AG09319 (cell line): Measurements from ENCODE around the gene KIAA0232.

Source experiments
- DNase-seq: peaks from one replicate; pipeline ENCODE4 v3.0.0-alpha.2; 2010; ENCODE audit warnings: low read depth; ENCODE audit errors: extremely low read depth
- TF ChIP-seq, protein P1 (sequence below): IDR thresholded peaks from 2 replicates; pipeline ENCODE4 v1.5.1; 2011; ENCODE audit warnings: low read depth, mild to moderate bottlenecking, inconsistent platforms, low read length, moderate library complexity

KIAA0232 gene

DNA sequence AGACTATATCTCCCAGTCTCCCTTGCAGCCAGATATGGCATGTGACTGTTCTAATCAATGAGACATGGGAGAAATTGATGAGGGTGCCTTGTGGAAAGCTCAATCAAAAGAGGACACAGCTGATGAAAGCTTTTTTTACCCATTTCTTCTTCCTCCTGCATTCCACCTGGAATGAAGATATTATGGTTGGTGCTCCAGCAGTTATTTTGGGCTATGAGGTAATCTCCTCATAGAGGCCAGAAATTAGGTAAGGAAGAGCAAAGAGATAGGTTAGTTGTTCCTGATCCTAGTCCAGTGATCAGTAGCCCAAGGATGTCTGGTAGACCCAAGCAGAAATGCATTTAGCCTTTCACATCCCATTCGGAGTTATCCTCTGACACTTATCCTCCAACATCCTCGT lies 16.8 kb upstream of the KIAA0232 start:
- no peak for DNase-seq
- TF ChIP-seq, protein P1, sequence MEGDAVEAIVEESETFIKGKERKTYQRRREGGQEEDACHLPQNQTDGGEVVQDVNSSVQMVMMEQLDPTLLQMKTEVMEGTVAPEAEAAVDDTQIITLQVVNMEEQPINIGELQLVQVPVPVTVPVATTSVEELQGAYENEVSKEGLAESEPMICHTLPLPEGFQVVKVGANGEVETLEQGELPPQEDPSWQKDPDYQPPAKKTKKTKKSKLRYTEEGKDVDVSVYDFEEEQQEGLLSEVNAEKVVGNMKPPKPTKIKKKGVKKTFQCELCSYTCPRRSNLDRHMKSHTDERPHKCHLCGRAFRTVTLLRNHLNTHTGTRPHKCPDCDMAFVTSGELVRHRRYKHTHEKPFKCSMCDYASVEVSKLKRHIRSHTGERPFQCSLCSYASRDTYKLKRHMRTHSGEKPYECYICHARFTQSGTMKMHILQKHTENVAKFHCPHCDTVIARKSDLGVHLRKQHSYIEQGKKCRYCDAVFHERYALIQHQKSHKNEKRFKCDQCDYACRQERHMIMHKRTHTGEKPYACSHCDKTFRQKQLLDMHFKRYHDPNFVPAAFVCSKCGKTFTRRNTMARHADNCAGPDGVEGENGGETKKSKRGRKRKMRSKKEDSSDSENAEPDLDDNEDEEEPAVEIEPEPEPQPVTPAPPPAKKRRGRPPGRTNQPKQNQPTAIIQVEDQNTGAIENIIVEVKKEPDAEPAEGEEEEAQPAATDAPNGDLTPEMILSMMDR = no peak

DNA sequence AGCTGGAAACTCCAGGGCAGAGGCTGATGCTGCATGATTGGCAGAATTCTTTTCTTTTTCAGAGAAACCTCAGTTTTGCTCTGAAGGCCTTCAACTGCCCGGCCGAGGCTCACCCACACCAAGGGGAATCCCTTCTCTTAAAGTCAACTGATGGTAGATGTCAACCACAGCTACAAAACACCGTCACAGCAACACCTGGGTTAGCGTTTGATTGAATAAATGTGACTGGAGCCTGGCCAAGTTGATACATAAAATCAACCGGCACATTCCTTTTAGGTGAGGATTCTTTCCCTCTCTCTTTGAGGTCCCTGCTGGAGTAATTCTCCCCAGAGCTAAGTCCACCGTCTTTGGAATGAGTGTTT lies 15.2 kb upstream of the KIAA0232 start:
- DNase-seq = no peak
- TF ChIP-seq, protein P1 = no peak

DNA sequence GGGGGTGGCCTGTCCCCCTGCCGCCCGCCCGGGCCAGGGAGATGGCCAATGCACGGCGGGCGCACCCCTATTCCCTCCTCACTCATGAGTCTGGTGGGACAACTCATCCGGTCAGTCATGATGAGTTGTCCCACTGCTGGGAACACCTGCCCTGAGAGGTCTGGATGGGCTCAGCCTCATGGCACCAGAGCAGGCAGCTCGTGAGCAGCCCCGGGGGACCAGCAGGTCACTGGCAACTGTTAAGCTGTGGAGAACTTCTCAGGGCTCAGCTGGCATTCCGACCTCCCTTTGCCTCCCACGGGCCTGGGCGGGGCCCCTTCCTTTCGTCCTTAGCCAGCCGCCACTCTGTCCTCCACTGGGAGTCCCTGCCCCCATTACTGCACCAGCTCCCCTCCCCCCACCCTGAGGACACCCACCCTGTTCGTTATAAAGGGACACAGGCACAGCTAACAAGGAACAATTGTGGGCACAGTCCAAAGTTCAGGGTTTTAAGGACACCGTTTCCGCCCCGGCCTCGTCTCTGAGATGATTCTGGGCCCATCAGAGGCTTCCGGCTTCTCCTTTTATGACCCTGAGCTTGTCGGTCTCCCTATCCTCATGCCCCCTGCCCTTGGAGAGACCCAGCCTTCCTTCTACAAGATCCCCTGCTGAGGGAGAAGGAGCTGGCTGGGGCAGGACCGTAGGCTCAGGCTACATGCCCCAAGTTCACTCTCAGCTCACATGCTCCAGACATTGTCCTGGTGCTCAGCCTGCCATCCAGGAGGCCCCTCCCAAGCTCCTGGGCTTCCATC lies 14.6 kb upstream of the KIAA0232 start:
- TF ChIP-seq, protein P1 = no peak
- DNase-seq = no peak

DNA sequence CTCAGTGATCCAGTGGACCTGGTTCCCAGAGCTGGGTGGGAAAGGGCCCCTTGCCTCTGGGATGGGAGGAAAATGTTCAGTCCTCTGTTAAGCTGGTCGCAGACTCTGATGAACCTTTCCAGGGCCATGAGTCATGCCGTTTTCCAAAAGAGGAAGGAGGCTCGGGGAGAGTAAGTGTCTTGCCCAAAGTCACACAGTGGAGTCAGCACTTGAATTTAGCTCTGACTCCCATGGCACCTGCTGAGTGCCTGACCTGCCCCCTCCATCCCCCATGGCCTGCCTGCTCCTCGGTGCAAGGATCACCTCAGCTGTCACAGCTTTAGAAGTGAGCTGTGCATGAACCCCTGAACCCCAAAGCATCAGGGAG lies 14.0 kb upstream of the KIAA0232 start:
- no peak for DNase-seq
- TF ChIP-seq, protein P1 = no peak

DNA sequence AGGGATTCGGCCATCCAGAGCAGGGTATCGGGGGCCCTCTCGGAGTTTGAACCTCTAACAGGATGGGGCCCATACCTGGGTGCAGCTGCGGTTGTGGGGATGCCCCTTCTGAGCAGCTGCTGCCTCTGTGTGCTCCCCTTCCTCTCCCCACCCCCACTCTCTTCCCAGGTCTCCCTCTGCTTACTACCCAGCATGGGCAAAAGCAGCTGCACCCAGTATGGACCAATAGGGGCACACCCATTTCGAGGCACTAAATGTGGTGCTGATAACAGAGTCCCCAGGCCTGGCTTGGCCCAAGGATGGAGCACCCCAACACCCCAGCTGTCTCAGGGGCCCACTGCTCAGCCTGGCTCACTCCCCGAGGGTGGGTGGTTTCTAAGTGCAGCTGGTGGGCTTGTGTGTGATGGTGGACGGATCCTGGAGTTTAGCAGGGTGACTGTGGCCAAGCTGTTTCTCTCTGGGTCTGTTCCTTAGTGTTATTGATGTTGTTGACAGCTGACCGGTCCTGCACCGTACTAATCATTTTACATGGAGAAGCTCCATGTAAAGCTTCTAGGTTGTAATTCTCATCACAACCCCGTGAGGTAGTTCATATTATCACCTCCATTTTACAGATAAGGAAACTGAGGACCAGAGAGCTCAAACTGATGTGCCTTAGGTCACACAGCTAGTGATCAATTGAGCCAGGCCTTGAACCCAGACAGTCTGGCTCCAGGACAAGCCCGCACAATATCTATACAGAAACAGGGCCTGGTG lies 13.1 kb upstream of the KIAA0232 start:
- TF ChIP-seq, protein P1 = no peak
- DNase-seq = no peak

DNA sequence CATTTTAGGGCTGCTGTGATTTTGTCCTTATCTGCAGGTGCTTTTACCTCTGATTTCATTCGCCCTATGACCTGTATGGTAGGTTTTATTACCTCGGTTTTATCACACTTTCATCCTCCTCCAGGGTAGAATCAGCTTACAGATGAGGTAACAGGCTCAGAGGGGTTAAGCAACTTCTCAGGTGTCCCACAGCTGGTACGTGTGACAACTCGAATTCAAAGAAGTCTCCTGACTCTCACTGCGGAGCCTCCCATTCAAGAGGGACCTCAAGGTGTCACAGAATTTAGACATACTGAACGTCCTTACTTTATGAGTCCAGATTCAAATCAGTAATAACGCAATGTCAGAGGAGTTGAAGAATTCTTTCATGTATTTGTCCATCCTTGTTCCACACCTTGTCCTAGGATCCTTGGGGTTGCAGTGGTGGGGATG lies 12.5 kb upstream of the KIAA0232 start:
- TF ChIP-seq, protein P1 = no peak
- no peak for DNase-seq

DNA sequence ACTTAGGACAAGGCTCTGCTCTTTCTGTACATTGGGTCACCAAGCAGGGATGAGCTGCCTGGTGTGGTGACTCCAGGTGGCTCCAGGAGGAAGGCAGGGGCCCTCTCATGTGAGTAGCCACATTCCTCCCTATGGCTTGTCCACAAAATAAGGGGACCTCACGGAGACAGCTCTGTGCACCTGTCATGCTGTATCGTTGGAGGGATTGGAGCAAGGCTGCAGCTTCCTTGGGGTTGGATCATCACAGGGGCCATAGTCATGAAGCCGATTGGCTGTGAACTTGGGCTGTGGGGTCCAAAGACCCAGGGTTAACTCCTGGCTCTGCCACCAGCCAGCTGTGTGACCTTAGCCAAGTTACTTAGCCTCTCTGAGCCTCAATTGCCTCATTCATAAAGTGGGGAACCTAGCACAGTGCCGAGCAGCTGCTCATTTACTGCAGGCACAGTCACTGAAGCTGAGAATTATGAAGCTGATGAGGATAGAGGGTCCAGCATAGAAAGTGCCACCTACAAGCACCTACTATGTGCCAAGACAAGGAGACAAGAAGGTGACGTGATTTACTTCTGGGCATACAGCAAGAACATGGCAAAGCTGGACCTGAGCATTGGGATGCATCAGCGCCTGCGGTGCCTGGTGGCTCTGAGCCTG lies 11.8 kb upstream of the KIAA0232 start:
- DNase-seq = no peak
- TF ChIP-seq, protein P1 = no peak
